OCI-LY3 (cell line): ENCODE data around the gene FLOT2.

Experiments
- H2AFZ ChIP-seq: fragments of 200-600, 300-600 bp; shearing (Covaris generic); 2 replicates; pipeline ENCODE4 v1.6.0; 2014; ENCODE audit warnings: antibody characterized with exemption, low read depth, low read length
- H3K27ac ChIP-seq: fragments of 200-600, 300-600 bp; sonication (generic); 2 replicates; pipeline ENCODE4 v1.5.1; 2014; ENCODE audit warnings: mild to moderate bottlenecking, low read length, moderate library complexity, mixed read lengths
- H3K27me3 ChIP-seq: fragments of 200-600, 300-600 bp; sonication (generic); 2 replicates; pipeline ENCODE4 v1.6.1; 2014; ENCODE audit warnings: low read depth, low read length, mixed read lengths
- H3K36me3 ChIP-seq: fragments of 200-600, 300-600 bp; sonication (generic); replicated peaks from 2 replicates; pipeline ENCODE3; 2014; ENCODE audit warnings: low read depth, low read length, mixed read lengths
- H3K4me1 ChIP-seq: fragments of 300-600, 200-600 bp; sonication (generic); 2 replicates; pipeline ENCODE4 v1.6.1; 2014; ENCODE audit warnings: low read length, mixed read lengths
- H3K4me2 ChIP-seq: fragments of 200-600, 300-600 bp; sonication (generic); 2 replicates; pipeline ENCODE4 v1.6.1; 2014; ENCODE audit warnings: low read length, mixed read lengths
- H3K4me3 ChIP-seq: fragments of 300-600, 200-600 bp; sonication (generic); 2 replicates; pipeline ENCODE4 v1.5.1; 2014; ENCODE audit warnings: antibody characterized with exemption, mild to moderate bottlenecking, low read length, moderate library complexity
- H3K79me2 ChIP-seq: fragments of 300-600, 200-600 bp; shearing (Covaris generic); 2 replicates; pipeline ENCODE4 v1.6.1; 2014; ENCODE audit warnings: mild to moderate bottlenecking, low read length, mixed read lengths
- H3K9ac ChIP-seq: fragments of 300-600, 200-600 bp; shearing (Covaris generic); 2 replicates; pipeline ENCODE4 v1.6.0; 2014; ENCODE audit warnings: mild to moderate bottlenecking, low read length, moderate library complexity
- H3K9me3 ChIP-seq: fragments of 200-600, 300-600 bp; shearing (Covaris generic); 2 replicates; pipeline ENCODE4 v1.6.1; 2014; ENCODE audit warnings: low read length, mixed read lengths; ENCODE audit not compliant: insufficient read depth
- H4K20me1 ChIP-seq: fragments of 200-600, 300-600 bp; sonication (generic); 2 replicates; pipeline ENCODE4 v1.6.1; 2016; ENCODE audit warnings: low read length, mixed read lengths; ENCODE audit not compliant: insufficient read depth
- EZH2phosphoT487 ChIP-seq: fragments of 200-600 bp; shearing (Covaris generic); IDR thresholded peaks from 2 replicates; pipeline ENCODE4 v1.6.1; 2018; ENCODE audit warnings: antibody characterized with exemption, mixed run types, low read depth
- TF ChIP-seq, protein P1 (sequence below): fragments of 200-600, 300-600 bp; sonication (generic); IDR thresholded peaks from 2 replicates; pipeline ENCODE4 v1.5.1; 2014; ENCODE audit warnings: antibody characterized with exemption, low read length, low read depth

FLOT2 gene

GRCh38 chr17:28929787-28930186, 32.3 kb upstream of the FLOT2 start:
- Histone ChIP-seq H4K20me1 (peaks cover 89% of the 10 kb centered on the region), H3K4me2 (no peak overlapping the region), H3K4me1 (no peaks in the 10 kb centered on the region), H2AFZ (no peak overlapping the region), H3K27ac (no peak overlapping the region), H3K9ac (no peak overlapping the region), H3K4me3 (no peak overlapping the region), H3K27me3 (no peaks in the 10 kb centered on the region), H3K9me3 (peaks cover 6% of the 10 kb centered on the region; the same call in 1 of the 2 replicates), H3K36me3 (peaks cover 75% of the 10 kb centered on the region), H3K79me2 (peaks cover 100% of the 10 kb centered on the region)
- TF ChIP-seq, protein P1, sequence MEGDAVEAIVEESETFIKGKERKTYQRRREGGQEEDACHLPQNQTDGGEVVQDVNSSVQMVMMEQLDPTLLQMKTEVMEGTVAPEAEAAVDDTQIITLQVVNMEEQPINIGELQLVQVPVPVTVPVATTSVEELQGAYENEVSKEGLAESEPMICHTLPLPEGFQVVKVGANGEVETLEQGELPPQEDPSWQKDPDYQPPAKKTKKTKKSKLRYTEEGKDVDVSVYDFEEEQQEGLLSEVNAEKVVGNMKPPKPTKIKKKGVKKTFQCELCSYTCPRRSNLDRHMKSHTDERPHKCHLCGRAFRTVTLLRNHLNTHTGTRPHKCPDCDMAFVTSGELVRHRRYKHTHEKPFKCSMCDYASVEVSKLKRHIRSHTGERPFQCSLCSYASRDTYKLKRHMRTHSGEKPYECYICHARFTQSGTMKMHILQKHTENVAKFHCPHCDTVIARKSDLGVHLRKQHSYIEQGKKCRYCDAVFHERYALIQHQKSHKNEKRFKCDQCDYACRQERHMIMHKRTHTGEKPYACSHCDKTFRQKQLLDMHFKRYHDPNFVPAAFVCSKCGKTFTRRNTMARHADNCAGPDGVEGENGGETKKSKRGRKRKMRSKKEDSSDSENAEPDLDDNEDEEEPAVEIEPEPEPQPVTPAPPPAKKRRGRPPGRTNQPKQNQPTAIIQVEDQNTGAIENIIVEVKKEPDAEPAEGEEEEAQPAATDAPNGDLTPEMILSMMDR = no peak
- TF ChIP-seq EZH2phosphoT487 = no peak

- Histone ChIP-seq H3K27me3 (no peaks in the 10 kb centered on the region), H3K27ac (no peak overlapping the region), H3K9me3 (peaks cover 6% of the 10 kb centered on the region; the same call in 1 of the 2 replicates), H3K4me2 (no peak overlapping the region), H4K20me1 (peaks cover 81% of the 10 kb centered on the region), H3K36me3 (peaks cover 74% of the 10 kb centered on the region), H2AFZ (no peak overlapping the region), H3K4me1 (no peaks in the 10 kb centered on the region), H3K79me2 (peaks cover 93% of the 10 kb centered on the region), H3K4me3 (no peak overlapping the region), H3K9ac (no peak overlapping the region)
- no peak for TF ChIP-seq EZH2phosphoT487
- TF ChIP-seq, protein P1 = no peak
These were observed 30.5 kb upstream of the FLOT2 start for GRCh38 chr17:28928061-28928460.

DNA sequence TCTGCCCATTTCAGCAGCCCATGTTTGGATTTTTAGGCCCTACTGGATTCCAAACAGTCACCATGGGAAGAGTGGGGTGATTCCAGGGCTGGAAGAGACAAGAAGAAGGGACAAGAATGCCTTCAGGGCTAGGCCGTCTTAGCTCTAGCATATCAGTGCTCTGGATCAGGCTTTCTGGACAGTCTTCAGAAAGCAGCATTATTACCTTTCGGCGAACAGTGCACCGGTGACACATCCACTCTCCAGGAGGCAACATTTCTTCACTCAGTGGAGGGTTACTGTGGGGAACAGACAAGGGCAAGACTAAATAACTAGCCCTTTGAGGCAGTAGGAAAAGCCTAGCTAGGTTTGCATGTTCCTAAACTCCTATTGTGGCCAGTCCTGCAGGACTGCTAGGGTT, 29.3 kb upstream of the FLOT2 start:
- Histone ChIP-seq H3K36me3 (peaks cover 73% of the 10 kb centered on the region), H4K20me1 (peaks cover 68% of the 10 kb centered on the region), H3K27ac (no peak overlapping the region), H3K4me3 (no peak overlapping the region), H3K9me3 (peaks cover 6% of the 10 kb centered on the region; the same call in 1 of the 2 replicates), H3K4me1 (no peaks in the 10 kb centered on the region), H3K4me2 (no peak overlapping the region), H2AFZ (no peak overlapping the region), H3K79me2 (peaks cover 82% of the 10 kb centered on the region), H3K27me3 (no peaks in the 10 kb centered on the region), H3K9ac (no peak overlapping the region)
- no peak for TF ChIP-seq EZH2phosphoT487
- TF ChIP-seq, protein P1 = no peak

GRCh38 chr17:28926366-28926765, 28.8 kb upstream of the FLOT2 start:
- Histone ChIP-seq H3K9ac (no peak overlapping the region), H3K4me3 (no peak overlapping the region), H3K36me3 (peaks cover 76% of the 10 kb centered on the region), H3K9me3 (peaks cover 6% of the 10 kb centered on the region; the same call in 1 of the 2 replicates), H3K27ac (no peak overlapping the region), H3K4me2 (no peak overlapping the region), H4K20me1 (peaks cover 70% of the 10 kb centered on the region), H3K27me3 (no peaks in the 10 kb centered on the region), H3K79me2 (peaks cover 82% of the 10 kb centered on the region), H2AFZ (no peak overlapping the region), H3K4me1 (no peaks in the 10 kb centered on the region)
- TF ChIP-seq, protein P1 = no peak
- no peak for TF ChIP-seq EZH2phosphoT487
